K562 (cell line): Measurements from ENCODE around the gene CAMK2G. TPM values are rescaled to one million over a fixed set of nuclear protein-coding genes. Genes with fewer than 3 reads are reported as not detected.

Source experiments
- ATF1 ChIP-seq, 2 experiments: fragments of 450-650 bp in 1 of 2; IDR thresholded peaks; 2 replicates each; pipeline ENCODE4 v1.6.1; 2016; ENCODE audit warnings: missing compliant biosample characterization in 1 of 2, missing genetic modification characterization in 1 of 2
- FIP1L1 ChIP-seq: fragments of 200-400 bp; formaldehyde crosslinking; IDR thresholded peaks from 2 replicates; pipeline ENCODE4 v1.6.1; 2018; ENCODE audit warnings: mild to moderate bottlenecking, low read depth, low read length; ENCODE audit not compliant: poor library complexity, severe bottlenecking
- HDAC8 ChIP-seq: fragments of 450-650 bp; IDR thresholded peaks from 2 replicates; pipeline ENCODE4 v1.6.1; 2016; ENCODE audit warnings: mild to moderate bottlenecking, missing genetic modification characterization, moderate library complexity, missing compliant biosample characterization
- ILK ChIP-seq: fragments of 450-650 bp; IDR thresholded peaks from 2 replicates; pipeline ENCODE4 v1.6.1; 2016; ENCODE audit warnings: missing genetic modification characterization, low read depth, mild to moderate bottlenecking, missing compliant biosample characterization, moderate library complexity, borderline replicate concordance
- MTA3 ChIP-seq: fragments of 450-650 bp; formaldehyde crosslinking; IDR thresholded peaks from 2 replicates; pipeline ENCODE4 v1.6.1; 2017; ENCODE audit warnings: mild to moderate bottlenecking, borderline replicate concordance
- NR2C2 ChIP-seq, 2 experiments: fragments of 200-800 bp in 1 of 2; sonication (Bioruptor generic) in 1 of 2; sonication (generic) in 1 of 2; formaldehyde crosslinking in 1 of 2; IDR thresholded peaks; 2 replicates each; pipeline versions ENCODE4 v1.6.1 to v1.8.0; 2016 to 2022; ENCODE audit warnings: mild to moderate bottlenecking in 1 of 2, missing compliant biosample characterization in 1 of 2, missing genetic modification characterization in 1 of 2, missing genetic modification reagents in 1 of 2
- SETDB1 ChIP-seq: IDR thresholded peaks from one replicate; pipeline ENCODE4 v1.6.1; 2012; ENCODE audit warnings: low read length, control low read depth, inconsistent platforms
- ZNF263 ChIP-seq: sonication (generic); formaldehyde crosslinking; IDR thresholded peaks from 2 replicates; pipeline ENCODE4 v1.8.0; 2022; ENCODE audit warnings: mild to moderate bottlenecking, missing genetic modification reagents, borderline replicate concordance
- polyA plus RNA-seq, 8 experiments: library from polyadenylated mRNA; depleted of rRNA in 4 of 8; stranded (reverse) in 5 of 8; unstranded in 3 of 8; fragments of >200 nt; fragmentation: Nextera tagmentation in 2 of 8; fragmentation: Illumina TruSeq in 1 of 8; extraction: Ambion mirVana in 2 of 8; extraction: Trizol in 1 of 8; gene quantifications; 2 replicates each; pipeline versions ENCODE4 v1.2.1 to v1.2.3, GENCODE V29; 2011 to 2014; ENCODE audit warnings: inconsistent platforms in 1 of 8, missing spikeins in 1 of 8
- total RNA-seq, 7 experiments: library from RNA; depleted of rRNA in 6 of 7; stranded (reverse); fragments of >200 nt in 6 of 7; fragmentation: Illumina TruSeq in 2 of 7; extraction: Trizol in 2 of 7; gene quantifications; 2 replicates each; pipeline versions ENCODE4 v1.2.1 to v1.2.3, GENCODE V29; 2011 to 2021; ENCODE audit warnings: low replicate concordance in 1 of 7
- TF ChIP-seq, protein P1 (sequence below): fragments of 250-450 bp; sonication (Bioruptor Pico); IDR thresholded peaks from 2 replicates; pipeline ENCODE4 v1.5.0; 2020; ENCODE audit warnings: mild to moderate bottlenecking
- TF ChIP-seq, protein P2 (sequence below): fragments of 250-450 bp; sonication (Bioruptor Pico); IDR thresholded peaks from 2 replicates; pipeline ENCODE4 v1.8.0; 2022; ENCODE audit warnings: inconsistent platforms, mild to moderate bottlenecking, moderate library complexity, borderline replicate concordance
- TF ChIP-seq, protein P3 (sequence below), 2 experiments: fragments of 450-650 bp; IDR thresholded peaks; 2 replicates each; pipeline ENCODE4 v1.6.1; 2018; ENCODE audit warnings: mild to moderate bottlenecking in 2 of 2, low read depth in 1 of 2; ENCODE audit not compliant: partially characterized antibody in 2 of 2
- TF ChIP-seq, protein P4 (sequence below): sonication (generic); formaldehyde crosslinking; IDR thresholded peaks from 2 replicates; pipeline ENCODE4 v1.8.0; 2022; ENCODE audit warnings: mild to moderate bottlenecking, missing genetic modification reagents
- TF ChIP-seq, protein P5 (sequence below): fragments of 450-650 bp; IDR thresholded peaks from 2 replicates; pipeline ENCODE4 v1.6.1; 2017; ENCODE audit warnings: antibody characterized with exemption

Gene CAMK2G
- total and polyA plus RNA-seq, 9 of the 15 experiments (the other 6 are each of a cell fraction or from before 2014, with no cell fraction given): 9.0 to 37.9 (median 32.6) TPM

DNA sequence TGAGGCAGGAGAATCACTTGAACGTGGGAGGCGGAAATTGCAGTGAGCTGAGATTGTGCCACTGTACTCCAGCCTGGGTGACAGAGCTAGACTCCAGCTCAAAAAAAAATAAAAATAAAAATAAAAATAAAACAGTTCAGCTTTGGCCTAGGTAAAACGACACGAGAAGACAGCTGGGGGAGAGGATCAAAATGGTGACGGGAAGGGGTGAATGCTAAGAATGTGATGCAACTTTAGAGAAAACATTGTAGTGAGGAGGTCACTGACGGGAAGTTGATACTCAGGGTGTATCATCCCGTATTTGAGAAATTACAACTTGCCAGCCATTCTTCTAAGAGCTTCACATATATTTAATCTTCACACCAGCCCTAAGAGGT is 64.0 kb downstream of the CAMK2G start (continued):
- TF ChIP-seq, protein P1, sequence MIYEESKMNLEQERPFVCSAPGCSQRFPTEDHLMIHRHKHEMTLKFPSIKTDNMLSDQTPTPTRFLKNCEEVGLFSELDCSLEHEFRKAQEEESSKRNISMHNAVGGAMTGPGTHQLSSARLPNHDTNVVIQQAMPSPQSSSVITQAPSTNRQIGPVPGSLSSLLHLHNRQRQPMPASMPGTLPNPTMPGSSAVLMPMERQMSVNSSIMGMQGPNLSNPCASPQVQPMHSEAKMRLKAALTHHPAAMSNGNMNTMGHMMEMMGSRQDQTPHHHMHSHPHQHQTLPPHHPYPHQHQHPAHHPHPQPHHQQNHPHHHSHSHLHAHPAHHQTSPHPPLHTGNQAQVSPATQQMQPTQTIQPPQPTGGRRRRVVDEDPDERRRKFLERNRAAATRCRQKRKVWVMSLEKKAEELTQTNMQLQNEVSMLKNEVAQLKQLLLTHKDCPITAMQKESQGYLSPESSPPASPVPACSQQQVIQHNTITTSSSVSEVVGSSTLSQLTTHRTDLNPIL (CRISPR knock-in tag): no peak
- no peak for TF ChIP-seq ZNF263 (CRISPR knock-in tag)
- no peak for TF ChIP-seq HDAC8
- no peak for TF ChIP-seq NR2C2 (CRISPR knock-in tag; IDR thresholded peaks at IDR 0.05)
- TF ChIP-seq NR2C2 (tag; IDR thresholded peaks at IDR 0.05): 0 out of 2 replicates have a peak, but pooled peaks have one; percentile 5
- TF ChIP-seq, protein P2, sequence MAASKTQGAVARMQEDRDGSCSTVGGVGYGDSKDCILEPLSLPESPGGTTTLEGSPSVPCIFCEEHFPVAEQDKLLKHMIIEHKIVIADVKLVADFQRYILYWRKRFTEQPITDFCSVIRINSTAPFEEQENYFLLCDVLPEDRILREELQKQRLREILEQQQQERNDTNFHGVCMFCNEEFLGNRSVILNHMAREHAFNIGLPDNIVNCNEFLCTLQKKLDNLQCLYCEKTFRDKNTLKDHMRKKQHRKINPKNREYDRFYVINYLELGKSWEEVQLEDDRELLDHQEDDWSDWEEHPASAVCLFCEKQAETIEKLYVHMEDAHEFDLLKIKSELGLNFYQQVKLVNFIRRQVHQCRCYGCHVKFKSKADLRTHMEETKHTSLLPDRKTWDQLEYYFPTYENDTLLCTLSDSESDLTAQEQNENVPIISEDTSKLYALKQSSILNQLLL (CRISPR knock-in tag): no peak
- TF ChIP-seq, protein P3, sequence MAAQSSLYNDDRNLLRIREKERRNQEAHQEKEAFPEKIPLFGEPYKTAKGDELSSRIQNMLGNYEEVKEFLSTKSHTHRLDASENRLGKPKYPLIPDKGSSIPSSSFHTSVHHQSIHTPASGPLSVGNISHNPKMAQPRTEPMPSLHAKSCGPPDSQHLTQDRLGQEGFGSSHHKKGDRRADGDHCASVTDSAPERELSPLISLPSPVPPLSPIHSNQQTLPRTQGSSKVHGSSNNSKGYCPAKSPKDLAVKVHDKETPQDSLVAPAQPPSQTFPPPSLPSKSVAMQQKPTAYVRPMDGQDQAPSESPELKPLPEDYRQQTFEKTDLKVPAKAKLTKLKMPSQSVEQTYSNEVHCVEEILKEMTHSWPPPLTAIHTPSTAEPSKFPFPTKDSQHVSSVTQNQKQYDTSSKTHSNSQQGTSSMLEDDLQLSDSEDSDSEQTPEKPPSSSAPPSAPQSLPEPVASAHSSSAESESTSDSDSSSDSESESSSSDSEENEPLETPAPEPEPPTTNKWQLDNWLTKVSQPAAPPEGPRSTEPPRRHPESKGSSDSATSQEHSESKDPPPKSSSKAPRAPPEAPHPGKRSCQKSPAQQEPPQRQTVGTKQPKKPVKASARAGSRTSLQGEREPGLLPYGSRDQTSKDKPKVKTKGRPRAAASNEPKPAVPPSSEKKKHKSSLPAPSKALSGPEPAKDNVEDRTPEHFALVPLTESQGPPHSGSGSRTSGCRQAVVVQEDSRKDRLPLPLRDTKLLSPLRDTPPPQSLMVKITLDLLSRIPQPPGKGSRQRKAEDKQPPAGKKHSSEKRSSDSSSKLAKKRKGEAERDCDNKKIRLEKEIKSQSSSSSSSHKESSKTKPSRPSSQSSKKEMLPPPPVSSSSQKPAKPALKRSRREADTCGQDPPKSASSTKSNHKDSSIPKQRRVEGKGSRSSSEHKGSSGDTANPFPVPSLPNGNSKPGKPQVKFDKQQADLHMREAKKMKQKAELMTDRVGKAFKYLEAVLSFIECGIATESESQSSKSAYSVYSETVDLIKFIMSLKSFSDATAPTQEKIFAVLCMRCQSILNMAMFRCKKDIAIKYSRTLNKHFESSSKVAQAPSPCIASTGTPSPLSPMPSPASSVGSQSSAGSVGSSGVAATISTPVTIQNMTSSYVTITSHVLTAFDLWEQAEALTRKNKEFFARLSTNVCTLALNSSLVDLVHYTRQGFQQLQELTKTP (IDR thresholded peaks at IDR 0.05; ENCODE audit: low read depth in 1 of 2, partially characterized antibody in 2 of 2): peak in 1 of 2 experiments; percentile 53
- no peak for TF ChIP-seq MTA3
- TF ChIP-seq, protein P4, sequence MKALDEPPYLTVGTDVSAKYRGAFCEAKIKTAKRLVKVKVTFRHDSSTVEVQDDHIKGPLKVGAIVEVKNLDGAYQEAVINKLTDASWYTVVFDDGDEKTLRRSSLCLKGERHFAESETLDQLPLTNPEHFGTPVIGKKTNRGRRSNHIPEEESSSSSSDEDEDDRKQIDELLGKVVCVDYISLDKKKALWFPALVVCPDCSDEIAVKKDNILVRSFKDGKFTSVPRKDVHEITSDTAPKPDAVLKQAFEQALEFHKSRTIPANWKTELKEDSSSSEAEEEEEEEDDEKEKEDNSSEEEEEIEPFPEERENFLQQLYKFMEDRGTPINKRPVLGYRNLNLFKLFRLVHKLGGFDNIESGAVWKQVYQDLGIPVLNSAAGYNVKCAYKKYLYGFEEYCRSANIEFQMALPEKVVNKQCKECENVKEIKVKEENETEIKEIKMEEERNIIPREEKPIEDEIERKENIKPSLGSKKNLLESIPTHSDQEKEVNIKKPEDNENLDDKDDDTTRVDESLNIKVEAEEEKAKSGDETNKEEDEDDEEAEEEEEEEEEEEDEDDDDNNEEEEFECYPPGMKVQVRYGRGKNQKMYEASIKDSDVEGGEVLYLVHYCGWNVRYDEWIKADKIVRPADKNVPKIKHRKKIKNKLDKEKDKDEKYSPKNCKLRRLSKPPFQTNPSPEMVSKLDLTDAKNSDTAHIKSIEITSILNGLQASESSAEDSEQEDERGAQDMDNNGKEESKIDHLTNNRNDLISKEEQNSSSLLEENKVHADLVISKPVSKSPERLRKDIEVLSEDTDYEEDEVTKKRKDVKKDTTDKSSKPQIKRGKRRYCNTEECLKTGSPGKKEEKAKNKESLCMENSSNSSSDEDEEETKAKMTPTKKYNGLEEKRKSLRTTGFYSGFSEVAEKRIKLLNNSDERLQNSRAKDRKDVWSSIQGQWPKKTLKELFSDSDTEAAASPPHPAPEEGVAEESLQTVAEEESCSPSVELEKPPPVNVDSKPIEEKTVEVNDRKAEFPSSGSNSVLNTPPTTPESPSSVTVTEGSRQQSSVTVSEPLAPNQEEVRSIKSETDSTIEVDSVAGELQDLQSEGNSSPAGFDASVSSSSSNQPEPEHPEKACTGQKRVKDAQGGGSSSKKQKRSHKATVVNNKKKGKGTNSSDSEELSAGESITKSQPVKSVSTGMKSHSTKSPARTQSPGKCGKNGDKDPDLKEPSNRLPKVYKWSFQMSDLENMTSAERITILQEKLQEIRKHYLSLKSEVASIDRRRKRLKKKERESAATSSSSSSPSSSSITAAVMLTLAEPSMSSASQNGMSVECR (CRISPR knock-in tag): no peak
- TF ChIP-seq SETDB1: no peak
- TF ChIP-seq, protein P5, sequence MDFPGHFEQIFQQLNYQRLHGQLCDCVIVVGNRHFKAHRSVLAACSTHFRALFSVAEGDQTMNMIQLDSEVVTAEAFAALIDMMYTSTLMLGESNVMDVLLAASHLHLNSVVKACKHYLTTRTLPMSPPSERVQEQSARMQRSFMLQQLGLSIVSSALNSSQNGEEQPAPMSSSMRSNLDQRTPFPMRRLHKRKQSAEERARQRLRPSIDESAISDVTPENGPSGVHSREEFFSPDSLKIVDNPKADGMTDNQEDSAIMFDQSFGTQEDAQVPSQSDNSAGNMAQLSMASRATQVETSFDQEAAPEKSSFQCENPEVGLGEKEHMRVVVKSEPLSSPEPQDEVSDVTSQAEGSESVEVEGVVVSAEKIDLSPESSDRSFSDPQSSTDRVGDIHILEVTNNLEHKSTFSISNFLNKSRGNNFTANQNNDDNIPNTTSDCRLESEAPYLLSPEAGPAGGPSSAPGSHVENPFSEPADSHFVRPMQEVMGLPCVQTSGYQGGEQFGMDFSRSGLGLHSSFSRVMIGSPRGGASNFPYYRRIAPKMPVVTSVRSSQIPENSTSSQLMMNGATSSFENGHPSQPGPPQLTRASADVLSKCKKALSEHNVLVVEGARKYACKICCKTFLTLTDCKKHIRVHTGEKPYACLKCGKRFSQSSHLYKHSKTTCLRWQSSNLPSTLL: no peak
- no peak for TF ChIP-seq ATF1 (CRISPR knock-in tag; IDR thresholded peaks at IDR 0.05)
- TF ChIP-seq ATF1 (tag; IDR thresholded peaks at IDR 0.05): no peak
- TF ChIP-seq ILK (tag): 0 out of 2 replicates have a peak, but pooled peaks have one; percentile 6
- no peak for TF ChIP-seq FIP1L1
